ENCODE measurements around the gene RFX7.

The RFX7 gene

DNA sequence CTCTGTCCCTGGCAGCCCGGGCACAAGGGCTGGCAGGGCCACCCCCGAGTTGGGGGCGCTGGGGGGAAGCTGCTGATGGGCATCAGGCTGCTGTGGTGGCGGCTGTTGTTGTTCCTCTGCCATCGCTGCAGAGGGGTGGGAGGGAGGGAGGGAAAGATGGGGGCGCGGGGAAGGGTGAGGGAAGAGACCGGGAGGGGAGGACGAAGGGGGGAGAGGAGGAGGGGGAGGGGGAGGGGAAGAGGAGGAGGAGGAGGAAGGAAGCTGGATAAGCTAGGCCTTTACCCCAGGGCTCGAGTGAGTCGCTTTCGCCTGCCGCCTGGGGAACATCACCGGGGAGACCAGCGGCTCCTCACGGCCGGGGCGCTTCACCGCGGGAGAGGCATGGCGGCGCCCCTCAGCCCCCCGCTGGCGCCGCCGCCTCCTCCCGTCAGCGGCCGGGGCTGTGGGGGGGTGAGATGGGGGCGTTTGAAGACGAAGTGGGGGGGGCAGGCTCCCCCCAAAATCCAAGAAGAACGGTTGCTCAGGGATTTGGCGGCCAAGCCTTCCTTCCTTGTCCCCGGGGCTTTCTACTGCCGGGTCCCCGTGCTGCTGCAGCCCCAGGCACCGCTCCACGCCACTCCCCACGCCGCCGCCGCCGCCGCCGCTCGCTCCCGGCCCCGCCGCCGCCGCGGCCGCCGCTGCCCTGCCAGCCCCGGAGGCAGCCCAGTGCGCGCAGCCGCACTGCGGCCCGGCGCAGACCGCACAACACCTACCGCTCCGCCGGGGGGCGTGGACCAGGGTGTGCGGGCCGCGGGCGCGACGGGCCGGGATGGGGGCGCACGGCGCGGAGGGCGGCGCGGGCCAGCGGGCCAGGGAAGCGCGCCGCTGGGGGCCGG, at the start of gene RFX7:
Gene RFX7 (minus strand): TSS at position 717 of the 875 bp plus-strand sequence. CDS start 594 bp downstream, at position 123.
- peak within 1 kb of the TSS; percentile 92 for H3K27ac ChIP-seq (ENCODE audit: extremely low read depth, low read depth, low read length)
- H3K9me3 ChIP-seq (ENCODE audit: control insufficient read depth, insufficient read depth, low read depth, low read length), result no peaks in the 10 kb centered on the region
- ChIA-PET CTCF (no interaction called here), POLR2A (interaction anchor here (0.8 kb wide), 1 partner anchor 17 kb away, joined by 3 read pairs; no protein-coding TSS in a partner anchor)
- peaks cover 6% of the 10 kb centered on the region; the same call in 1 of the 2 replicates for H3K4me1 ChIP-seq (ENCODE audit: control insufficient read depth, insufficient read depth, low read length)
- no peaks in the 10 kb centered on the region; a peak in 1 of 3 replicates for H3K36me3 ChIP-seq (ENCODE audit: control insufficient read depth in 2 of 2, insufficient read depth in 1 of 2, low read length in 2 of 2)
- H3K4me3 ChIP-seq (ENCODE audit: low read depth, low read length), result peak within 1 kb of the TSS; percentile 74
- no peak for TF ChIP-seq ZNF843 (tag by site-specific recombination; IDR thresholded peaks at IDR 0.05)
- TF ChIP-seq ZNF76 (tag by site-specific recombination; IDR thresholded peaks at IDR 0.05; ENCODE audit: borderline replicate concordance, low read depth), result peak; percentile 30; the same call in 1 of the 2 replicates
- TF ChIP-seq, protein P1, sequence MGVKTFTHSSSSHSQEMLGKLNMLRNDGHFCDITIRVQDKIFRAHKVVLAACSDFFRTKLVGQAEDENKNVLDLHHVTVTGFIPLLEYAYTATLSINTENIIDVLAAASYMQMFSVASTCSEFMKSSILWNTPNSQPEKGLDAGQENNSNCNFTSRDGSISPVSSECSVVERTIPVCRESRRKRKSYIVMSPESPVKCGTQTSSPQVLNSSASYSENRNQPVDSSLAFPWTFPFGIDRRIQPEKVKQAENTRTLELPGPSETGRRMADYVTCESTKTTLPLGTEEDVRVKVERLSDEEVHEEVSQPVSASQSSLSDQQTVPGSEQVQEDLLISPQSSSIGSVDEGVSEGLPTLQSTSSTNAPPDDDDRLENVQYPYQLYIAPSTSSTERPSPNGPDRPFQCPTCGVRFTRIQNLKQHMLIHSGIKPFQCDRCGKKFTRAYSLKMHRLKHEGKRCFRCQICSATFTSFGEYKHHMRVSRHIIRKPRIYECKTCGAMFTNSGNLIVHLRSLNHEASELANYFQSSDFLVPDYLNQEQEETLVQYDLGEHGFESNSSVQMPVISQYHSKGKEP (tag by site-specific recombination; IDR thresholded peaks at IDR 0.05), result no peak
- TF ChIP-seq, protein P2, sequence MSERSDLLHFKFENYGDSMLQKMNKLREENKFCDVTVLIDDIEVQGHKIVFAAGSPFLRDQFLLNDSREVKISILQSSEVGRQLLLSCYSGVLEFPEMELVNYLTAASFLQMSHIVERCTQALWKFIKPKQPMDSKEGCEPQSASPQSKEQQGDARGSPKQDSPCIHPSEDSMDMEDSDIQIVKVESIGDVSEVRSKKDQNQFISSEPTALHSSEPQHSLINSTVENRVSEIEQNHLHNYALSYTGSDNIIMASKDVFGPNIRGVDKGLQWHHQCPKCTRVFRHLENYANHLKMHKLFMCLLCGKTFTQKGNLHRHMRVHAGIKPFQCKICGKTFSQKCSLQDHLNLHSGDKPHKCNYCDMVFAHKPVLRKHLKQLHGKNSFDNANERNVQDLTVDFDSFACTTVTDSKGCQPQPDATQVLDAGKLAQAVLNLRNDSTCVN (tag by site-specific recombination; optimal IDR thresholded peaks at IDR 0.05), result peak; percentile 43
- TF ChIP-seq ZNF391 (tag by site-specific recombination; IDR thresholded peaks at IDR 0.05; ENCODE audit: borderline replicate concordance, low read depth), result no peak
- no peak for TF ChIP-seq SP7 (tag by site-specific recombination; IDR thresholded peaks at IDR 0.05)
- TF ChIP-seq PRDM1 (tag by site-specific recombination; IDR thresholded peaks at IDR 0.05), result no peak
- TF ChIP-seq ZNF610 (tag by site-specific recombination; IDR thresholded peaks at IDR 0.05; ENCODE audit: borderline replicate concordance), result no peak
- no peak for TF ChIP-seq OVOL3 (tag by site-specific recombination; IDR thresholded peaks at IDR 0.05)
- TF ChIP-seq HOXC10 (CRISPR knock-in tag; IDR thresholded peaks at IDR 0.05), result no peak
- no peak for TF ChIP-seq ZNF529 (tag by site-specific recombination; IDR thresholded peaks at IDR 0.05; ENCODE audit: insufficient replicate concordance)
- TF ChIP-seq, protein P3, sequence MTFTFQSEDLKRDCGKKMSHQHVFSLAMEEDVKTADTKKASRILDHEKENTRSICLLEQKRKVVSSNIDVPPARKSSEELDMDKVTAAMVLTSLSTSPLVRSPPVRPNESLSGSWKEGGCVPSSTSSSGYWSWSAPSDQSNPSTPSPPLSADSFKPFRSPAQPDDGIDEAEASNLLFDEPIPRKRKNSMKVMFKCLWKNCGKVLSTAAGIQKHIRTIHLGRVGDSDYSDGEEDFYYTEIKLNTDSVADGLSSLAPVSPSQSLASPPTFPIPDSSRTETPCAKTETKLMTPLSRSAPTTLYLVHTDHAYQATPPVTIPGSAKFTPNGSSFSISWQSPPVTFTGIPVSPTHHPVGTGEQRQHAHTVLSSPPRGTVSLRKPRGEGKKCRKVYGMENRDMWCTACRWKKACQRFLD (tag by site-specific recombination; IDR thresholded peaks at IDR 0.05), result no peak
- TF ChIP-seq, protein P4, sequence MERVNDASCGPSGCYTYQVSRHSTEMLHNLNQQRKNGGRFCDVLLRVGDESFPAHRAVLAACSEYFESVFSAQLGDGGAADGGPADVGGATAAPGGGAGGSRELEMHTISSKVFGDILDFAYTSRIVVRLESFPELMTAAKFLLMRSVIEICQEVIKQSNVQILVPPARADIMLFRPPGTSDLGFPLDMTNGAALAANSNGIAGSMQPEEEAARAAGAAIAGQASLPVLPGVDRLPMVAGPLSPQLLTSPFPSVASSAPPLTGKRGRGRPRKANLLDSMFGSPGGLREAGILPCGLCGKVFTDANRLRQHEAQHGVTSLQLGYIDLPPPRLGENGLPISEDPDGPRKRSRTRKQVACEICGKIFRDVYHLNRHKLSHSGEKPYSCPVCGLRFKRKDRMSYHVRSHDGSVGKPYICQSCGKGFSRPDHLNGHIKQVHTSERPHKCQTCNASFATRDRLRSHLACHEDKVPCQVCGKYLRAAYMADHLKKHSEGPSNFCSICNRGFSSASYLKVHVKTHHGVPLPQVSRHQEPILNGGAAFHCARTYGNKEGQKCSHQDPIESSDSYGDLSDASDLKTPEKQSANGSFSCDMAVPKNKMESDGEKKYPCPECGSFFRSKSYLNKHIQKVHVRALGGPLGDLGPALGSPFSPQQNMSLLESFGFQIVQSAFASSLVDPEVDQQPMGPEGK (tag by site-specific recombination; IDR thresholded peaks at IDR 0.05), result peak; percentile 47
- peak; percentile 54 for TF ChIP-seq ZIC2 (tag by site-specific recombination; IDR thresholded peaks at IDR 0.05)
- no peak for TF ChIP-seq ZNF248 (tag by site-specific recombination; IDR thresholded peaks at IDR 0.05)
- TF ChIP-seq ZNF140 (tag by site-specific recombination; IDR thresholded peaks at IDR 0.05), result no peak
- TF ChIP-seq, protein P5, sequence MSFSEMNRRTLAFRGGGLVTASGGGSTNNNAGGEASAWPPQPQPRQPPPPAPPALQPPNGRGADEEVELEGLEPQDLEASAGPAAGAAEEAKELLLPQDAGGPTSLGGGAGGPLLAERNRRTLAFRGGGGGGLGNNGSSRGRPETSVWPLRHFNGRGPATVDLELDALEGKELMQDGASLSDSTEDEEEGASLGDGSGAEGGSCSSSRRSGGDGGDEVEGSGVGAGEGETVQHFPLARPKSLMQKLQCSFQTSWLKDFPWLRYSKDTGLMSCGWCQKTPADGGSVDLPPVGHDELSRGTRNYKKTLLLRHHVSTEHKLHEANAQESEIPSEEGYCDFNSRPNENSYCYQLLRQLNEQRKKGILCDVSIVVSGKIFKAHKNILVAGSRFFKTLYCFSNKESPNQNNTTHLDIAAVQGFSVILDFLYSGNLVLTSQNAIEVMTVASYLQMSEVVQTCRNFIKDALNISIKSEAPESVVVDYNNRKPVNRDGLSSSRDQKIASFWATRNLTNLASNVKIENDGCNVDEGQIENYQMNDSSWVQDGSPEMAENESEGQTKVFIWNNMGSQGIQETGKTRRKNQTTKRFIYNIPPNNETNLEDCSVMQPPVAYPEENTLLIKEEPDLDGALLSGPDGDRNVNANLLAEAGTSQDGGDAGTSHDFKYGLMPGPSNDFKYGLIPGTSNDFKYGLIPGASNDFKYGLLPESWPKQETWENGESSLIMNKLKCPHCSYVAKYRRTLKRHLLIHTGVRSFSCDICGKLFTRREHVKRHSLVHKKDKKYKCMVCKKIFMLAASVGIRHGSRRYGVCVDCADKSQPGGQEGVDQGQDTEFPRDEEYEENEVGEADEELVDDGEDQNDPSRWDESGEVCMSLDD (tag by site-specific recombination; IDR thresholded peaks at IDR 0.05), result no peak
- TF ChIP-seq ZNF837 (tag by site-specific recombination; IDR thresholded peaks at IDR 0.05), result no peak
- no peak for TF ChIP-seq KLF1 (tag by site-specific recombination; IDR thresholded peaks at IDR 0.05)
- TF ChIP-seq, protein P6, sequence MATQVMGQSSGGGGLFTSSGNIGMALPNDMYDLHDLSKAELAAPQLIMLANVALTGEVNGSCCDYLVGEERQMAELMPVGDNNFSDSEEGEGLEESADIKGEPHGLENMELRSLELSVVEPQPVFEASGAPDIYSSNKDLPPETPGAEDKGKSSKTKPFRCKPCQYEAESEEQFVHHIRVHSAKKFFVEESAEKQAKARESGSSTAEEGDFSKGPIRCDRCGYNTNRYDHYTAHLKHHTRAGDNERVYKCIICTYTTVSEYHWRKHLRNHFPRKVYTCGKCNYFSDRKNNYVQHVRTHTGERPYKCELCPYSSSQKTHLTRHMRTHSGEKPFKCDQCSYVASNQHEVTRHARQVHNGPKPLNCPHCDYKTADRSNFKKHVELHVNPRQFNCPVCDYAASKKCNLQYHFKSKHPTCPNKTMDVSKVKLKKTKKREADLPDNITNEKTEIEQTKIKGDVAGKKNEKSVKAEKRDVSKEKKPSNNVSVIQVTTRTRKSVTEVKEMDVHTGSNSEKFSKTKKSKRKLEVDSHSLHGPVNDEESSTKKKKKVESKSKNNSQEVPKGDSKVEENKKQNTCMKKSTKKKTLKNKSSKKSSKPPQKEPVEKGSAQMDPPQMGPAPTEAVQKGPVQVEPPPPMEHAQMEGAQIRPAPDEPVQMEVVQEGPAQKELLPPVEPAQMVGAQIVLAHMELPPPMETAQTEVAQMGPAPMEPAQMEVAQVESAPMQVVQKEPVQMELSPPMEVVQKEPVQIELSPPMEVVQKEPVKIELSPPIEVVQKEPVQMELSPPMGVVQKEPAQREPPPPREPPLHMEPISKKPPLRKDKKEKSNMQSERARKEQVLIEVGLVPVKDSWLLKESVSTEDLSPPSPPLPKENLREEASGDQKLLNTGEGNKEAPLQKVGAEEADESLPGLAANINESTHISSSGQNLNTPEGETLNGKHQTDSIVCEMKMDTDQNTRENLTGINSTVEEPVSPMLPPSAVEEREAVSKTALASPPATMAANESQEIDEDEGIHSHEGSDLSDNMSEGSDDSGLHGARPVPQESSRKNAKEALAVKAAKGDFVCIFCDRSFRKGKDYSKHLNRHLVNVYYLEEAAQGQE (tag by site-specific recombination; IDR thresholded peaks at IDR 0.05), result no peak
- no peak for TF ChIP-seq ZNF366 (tag by site-specific recombination; conservative IDR thresholded peaks at IDR 0.05)
- TF ChIP-seq, protein P7, sequence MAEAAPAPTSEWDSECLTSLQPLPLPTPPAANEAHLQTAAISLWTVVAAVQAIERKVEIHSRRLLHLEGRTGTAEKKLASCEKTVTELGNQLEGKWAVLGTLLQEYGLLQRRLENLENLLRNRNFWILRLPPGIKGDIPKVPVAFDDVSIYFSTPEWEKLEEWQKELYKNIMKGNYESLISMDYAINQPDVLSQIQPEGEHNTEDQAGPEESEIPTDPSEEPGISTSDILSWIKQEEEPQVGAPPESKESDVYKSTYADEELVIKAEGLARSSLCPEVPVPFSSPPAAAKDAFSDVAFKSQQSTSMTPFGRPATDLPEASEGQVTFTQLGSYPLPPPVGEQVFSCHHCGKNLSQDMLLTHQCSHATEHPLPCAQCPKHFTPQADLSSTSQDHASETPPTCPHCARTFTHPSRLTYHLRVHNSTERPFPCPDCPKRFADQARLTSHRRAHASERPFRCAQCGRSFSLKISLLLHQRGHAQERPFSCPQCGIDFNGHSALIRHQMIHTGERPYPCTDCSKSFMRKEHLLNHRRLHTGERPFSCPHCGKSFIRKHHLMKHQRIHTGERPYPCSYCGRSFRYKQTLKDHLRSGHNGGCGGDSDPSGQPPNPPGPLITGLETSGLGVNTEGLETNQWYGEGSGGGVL (tag by site-specific recombination; IDR thresholded peaks at IDR 0.05), result peak; percentile 91

Measured in HEK293 (cell line).